Right kidney (tissue), 1 donor: ENCODE data around the gene HBE1.

Source experiments
- DNase-seq: peaks from one replicate; pipeline ENCODE4 v3.0.0-alpha.2; 2016

Gene HBE1

GRCh38 chr11:5233307-5233706 lies 36.4 kb downstream of the HBE1 start:
- no peak for DNase-seq

- no peak for DNase-seq
These were observed 36.9 kb downstream of the HBE1 start for GRCh38 chr11:5232821-5233220.

GRCh38 chr11:5232176-5232575 lies 37.6 kb downstream of the HBE1 start:
- no peak for DNase-seq

DNA sequence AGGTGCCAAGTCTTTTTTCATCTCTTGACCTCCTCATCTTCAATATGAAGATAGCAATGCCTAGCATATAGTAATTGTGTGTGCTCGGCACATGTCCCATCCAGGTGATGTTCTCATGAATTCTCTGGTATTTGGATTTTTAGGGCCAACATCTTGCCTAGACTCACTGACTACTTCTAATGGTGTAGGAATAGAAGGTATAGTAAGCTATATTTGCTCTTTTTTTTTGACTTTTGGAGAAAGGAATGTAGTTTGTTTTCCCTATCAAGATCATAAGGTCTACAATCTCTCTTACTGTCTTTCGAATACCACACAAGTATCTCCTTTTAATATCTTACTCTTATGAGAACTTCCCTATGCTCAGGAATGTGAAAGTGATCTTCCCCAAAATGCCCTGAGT lies 38.6 kb downstream of the HBE1 start:
- DNase-seq: no peak

DNA sequence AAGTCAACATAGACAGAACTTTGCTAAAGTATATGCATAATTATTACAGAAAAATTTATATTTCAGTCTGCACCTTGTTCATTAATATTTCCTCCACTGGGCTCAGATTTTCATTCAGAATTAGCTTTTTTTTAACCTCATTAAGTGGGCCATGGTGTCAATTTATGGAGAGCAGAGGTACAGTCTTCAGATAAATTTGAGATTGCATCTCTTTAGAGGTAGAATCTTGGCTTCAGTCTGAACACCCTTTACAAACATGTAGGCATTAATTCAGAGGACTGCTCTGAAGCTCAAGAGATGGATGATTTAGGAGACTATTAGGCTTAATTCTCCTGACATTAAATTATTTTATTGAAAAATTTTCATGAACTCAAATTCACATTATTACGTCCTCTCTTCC lies 39.5 kb downstream of the HBE1 start:
- no peak for DNase-seq

GRCh38 chr11:5229796-5230195 lies 39.9 kb downstream of the HBE1 start:
- no peak for DNase-seq

DNA sequence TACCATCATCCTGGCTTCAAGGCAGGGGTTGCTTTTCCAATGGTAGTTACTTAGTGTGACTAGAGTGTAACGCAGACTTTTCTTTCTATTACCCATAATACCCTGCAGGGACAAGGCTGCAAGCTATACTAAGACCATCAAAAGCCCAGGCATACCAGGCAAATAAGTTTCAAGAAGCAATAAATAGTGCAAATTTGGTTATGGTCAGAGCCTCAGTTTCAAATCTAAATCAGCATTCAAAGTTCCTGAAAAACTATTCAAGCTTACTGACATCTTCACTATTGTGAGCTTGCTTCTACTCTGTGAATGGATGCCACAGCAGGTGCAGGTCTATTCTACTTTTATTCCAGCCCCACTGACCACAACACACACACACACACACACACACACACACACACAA lies 40.4 kb downstream of the HBE1 start:
- DNase-seq: no peak

GRCh38 chr11:5228124-5228523 lies 41.6 kb downstream of the HBE1 start:
- DNase-seq: no peak

GRCh38 chr11:5227681-5228080 lies 42.1 kb downstream of the HBE1 start:
- no peak for DNase-seq

- no peak for DNase-seq
These were observed 42.9 kb downstream of the HBE1 start, which contains the start of gene HBB for GRCh38 chr11:5226732-5227310. Gene HBB (minus strand): TSS chr11:5227071. CDS start chr11:5227021, 50 bp downstream.

DNA sequence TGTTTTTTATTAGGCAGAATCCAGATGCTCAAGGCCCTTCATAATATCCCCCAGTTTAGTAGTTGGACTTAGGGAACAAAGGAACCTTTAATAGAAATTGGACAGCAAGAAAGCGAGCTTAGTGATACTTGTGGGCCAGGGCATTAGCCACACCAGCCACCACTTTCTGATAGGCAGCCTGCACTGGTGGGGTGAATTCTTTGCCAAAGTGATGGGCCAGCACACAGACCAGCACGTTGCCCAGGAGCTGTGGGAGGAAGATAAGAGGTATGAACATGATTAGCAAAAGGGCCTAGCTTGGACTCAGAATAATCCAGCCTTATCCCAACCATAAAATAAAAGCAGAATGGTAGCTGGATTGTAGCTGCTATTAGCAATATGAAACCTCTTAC lies 44.3 kb downstream of the HBE1 start:
- no peak for DNase-seq

DNA sequence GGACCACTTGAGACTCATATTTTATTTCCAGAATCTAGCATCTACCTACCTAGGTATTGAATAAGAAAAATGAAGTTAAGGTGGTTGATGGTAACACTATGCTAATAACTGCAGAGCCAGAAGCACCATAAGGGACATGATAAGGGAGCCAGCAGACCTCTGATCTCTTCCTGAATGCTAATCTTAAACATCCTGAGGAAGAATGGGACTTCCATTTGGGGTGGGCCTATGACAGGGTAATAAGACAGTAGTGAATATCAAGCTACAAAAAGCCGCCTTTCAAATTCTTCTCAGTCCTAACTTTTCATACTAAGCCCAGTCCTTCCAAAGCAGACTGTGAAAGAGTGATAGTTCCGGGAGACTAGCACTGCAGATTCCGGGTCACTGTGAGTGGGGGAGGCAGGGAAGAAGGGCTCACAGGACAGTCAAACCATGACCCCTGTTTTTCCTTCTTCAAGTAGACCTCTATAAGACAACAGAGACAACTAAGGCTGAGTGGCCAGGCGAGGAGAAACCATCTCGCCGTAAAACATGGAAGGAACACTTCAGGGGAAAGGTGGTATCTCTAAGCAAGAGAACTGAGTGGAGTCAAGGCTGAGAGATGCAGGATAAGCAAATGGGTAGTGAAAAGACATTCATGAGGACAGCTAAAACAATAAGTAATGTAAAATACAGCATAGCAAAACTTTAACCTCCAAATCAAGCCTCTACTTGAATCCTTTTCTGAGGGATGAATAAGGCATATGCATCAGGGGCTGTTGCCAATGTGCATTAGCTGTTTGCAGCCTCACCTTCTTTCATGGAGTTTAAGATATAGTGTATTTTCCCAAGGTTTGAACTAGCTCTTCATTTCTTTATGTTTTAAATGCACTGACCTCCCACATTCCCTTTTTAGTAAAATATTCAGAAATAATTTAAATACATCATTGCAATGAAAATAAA lies 44.9 kb downstream of the HBE1 start:
- no peak for DNase-seq

- no peak for DNase-seq
These were observed 46.1 kb downstream of the HBE1 start for GRCh38 chr11:5223686-5224085.

DNA sequence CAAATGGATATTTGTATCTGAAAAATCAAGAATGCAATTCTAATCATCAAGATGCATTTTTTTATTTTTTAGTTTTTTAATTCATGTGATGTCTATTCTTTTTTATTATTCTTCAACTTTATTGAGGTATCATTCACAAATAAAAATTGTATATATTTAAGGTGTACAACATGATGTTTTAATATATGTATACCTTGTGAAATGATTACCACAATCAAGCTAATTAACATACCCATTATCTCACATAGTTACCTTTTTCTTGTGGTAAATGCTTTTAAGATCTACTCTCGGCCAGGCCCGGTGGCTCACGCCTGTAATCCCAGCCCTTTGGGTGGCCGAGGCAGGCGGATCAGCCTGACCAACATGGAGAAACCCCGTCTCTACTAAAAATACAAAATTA lies 46.6 kb downstream of the HBE1 start:
- DNase-seq: no peak
